HepG2 (cell line): ENCODE results near the gene FIS1. TPM values are rescaled to one million over a fixed set of nuclear protein-coding genes. Genes with fewer than 3 reads are reported as not detected.
A peak's percentile ranks its signal among the peaks of the same experiment; 100 is the strongest.

ENCODE experiments used
- ATF1 ChIP-seq: IDR thresholded peaks from 2 replicates; pipeline ENCODE4 v1.6.1; 2016; ENCODE audit warnings: mild to moderate bottlenecking, control low read depth
- HDAC1 ChIP-seq: sonication (generic); formaldehyde crosslinking; IDR thresholded peaks from 2 replicates; pipeline ENCODE4 v1.5.1; 2020; ENCODE audit warnings: mild to moderate bottlenecking, missing genetic modification reagents
- ISL2 ChIP-seq: sonication (generic); formaldehyde crosslinking; IDR thresholded peaks from 2 replicates; pipeline ENCODE4 v1.5.0; 2020; ENCODE audit warnings: missing genetic modification reagents
- JUND ChIP-seq: sonication (generic); formaldehyde crosslinking; IDR thresholded peaks from 2 replicates; pipeline ENCODE4 v1.8.0; 2022; ENCODE audit warnings: mild to moderate bottlenecking, missing genetic modification reagents
- POLR2G ChIP-seq: fragments of 200-400 bp; formaldehyde crosslinking; IDR thresholded peaks from 2 replicates; pipeline ENCODE4 v1.6.1; 2018; ENCODE audit warnings: mild to moderate bottlenecking, low read depth, low read length, moderate library complexity
- RAD21 ChIP-seq: fragments of 450-650 bp; formaldehyde crosslinking; IDR thresholded peaks from 2 replicates; pipeline ENCODE4 v1.5.0; 2020; ENCODE audit warnings: mild to moderate bottlenecking
- RBM39 ChIP-seq: fragments of 200-400 bp; formaldehyde crosslinking; IDR thresholded peaks from one replicate; pipeline ENCODE4 v1.6.1; 2018; ENCODE audit warnings: antibody characterized with exemption, mild to moderate bottlenecking, low read depth, low read length; ENCODE audit not compliant: poor library complexity, severe bottlenecking
- SATB2 ChIP-seq: sonication (generic); formaldehyde crosslinking; IDR thresholded peaks from 2 replicates; pipeline ENCODE4 v1.5.0; 2020; ENCODE audit warnings: missing genetic modification reagents
- SSRP1 ChIP-seq: IDR thresholded peaks from 2 replicates; pipeline ENCODE4 v1.6.1; 2016; ENCODE audit warnings: control low read depth
- YEATS2 ChIP-seq: sonication (generic); formaldehyde crosslinking; IDR thresholded peaks from 2 replicates; pipeline ENCODE4 v1.4.0; 2020; ENCODE audit warnings: missing genetic modification reagents, borderline replicate concordance
- ZC3H4 ChIP-seq: sonication (generic); formaldehyde crosslinking; IDR thresholded peaks from 2 replicates; pipeline ENCODE4 v1.4.0; 2020; ENCODE audit warnings: missing genetic modification reagents, borderline replicate concordance
- ZFAT ChIP-seq: sonication (generic); formaldehyde crosslinking; conservative IDR thresholded peaks from 2 replicates; pipeline ENCODE4 v1.8.1; 2023; ENCODE audit warnings: missing genetic modification reagents, inconsistent platforms
- ZFP90 ChIP-seq: sonication (generic); formaldehyde crosslinking; IDR thresholded peaks from 2 replicates; pipeline ENCODE4 v1.8.0; 2022; ENCODE audit warnings: missing genetic modification reagents, mild to moderate bottlenecking, inconsistent platforms, borderline replicate concordance
- ZKSCAN5 ChIP-seq: sonication (generic); formaldehyde crosslinking; IDR thresholded peaks from 2 replicates; pipeline ENCODE4 v1.5.1; 2020; ENCODE audit warnings: mild to moderate bottlenecking, missing genetic modification reagents
- ZNF331 ChIP-seq: sonication (generic); formaldehyde crosslinking; IDR thresholded peaks from 2 replicates; pipeline ENCODE4 v1.4.0; 2020; ENCODE audit warnings: missing genetic modification reagents
- ZNF446 ChIP-seq: sonication (generic); formaldehyde crosslinking; IDR thresholded peaks from 2 replicates; pipeline ENCODE4 v1.5.0; 2020; ENCODE audit warnings: mild to moderate bottlenecking, missing genetic modification reagents
- ZNF746 ChIP-seq: sonication (generic); formaldehyde crosslinking; IDR thresholded peaks from 2 replicates; pipeline ENCODE4 v1.8.0; 2022; ENCODE audit warnings: mild to moderate bottlenecking, missing genetic modification reagents
- polyA plus RNA-seq, 8 experiments: library from polyadenylated mRNA; depleted of rRNA in 3 of 8; stranded (reverse) in 7 of 8; unstranded in 1 of 8; fragments of >200 nt; fragmentation: Illumina TruSeq in 4 of 8; extraction: Trizol in 4 of 8; gene quantifications; 2 replicates each; pipeline versions ENCODE4 v1.2.1 to v1.2.3, GENCODE V29; 2011 to 2016; ENCODE audit warnings: low read depth in 4 of 8, missing spikeins in 1 of 8, mixed read lengths in 1 of 8; ENCODE audit not compliant: insufficient read depth in 1 of 8
- total RNA-seq, 5 experiments: library from RNA; depleted of rRNA; stranded (reverse); fragments of >200 nt; fragmentation: Illumina TruSeq; extraction: Trizol; gene quantifications; 2 replicates each; pipeline ENCODE4 v1.2.3, GENCODE V29; 2016; ENCODE audit warnings: low read depth in 1 of 5
- TF ChIP-seq, protein P1 (sequence below): sonication (generic); formaldehyde crosslinking; IDR thresholded peaks from 2 replicates; pipeline ENCODE4 v1.4.0; 2020; ENCODE audit warnings: missing genetic modification reagents, borderline replicate concordance
- TF ChIP-seq, protein P2 (sequence below): IDR thresholded peaks from 2 replicates; pipeline ENCODE4 v1.6.1; 2016; ENCODE audit warnings: missing genetic modification reagents, missing compliant biosample characterization
- TF ChIP-seq, protein P3 (sequence below), 2 experiments: sonication (generic) in 1 of 2; formaldehyde crosslinking in 1 of 2; IDR thresholded peaks; 2 replicates each; pipeline versions ENCODE4 v1.4.0 to v1.6.1; 2016 to 2020; ENCODE audit warnings: borderline replicate concordance in 1 of 2, low read depth in 1 of 2, mild to moderate bottlenecking in 1 of 2, missing genetic modification reagents in 1 of 2
- TF ChIP-seq, protein P4 (sequence below): IDR thresholded peaks from 2 replicates; pipeline ENCODE4 v1.6.1; 2018; ENCODE audit warnings: missing genetic modification reagents, mild to moderate bottlenecking, missing compliant biosample characterization

The FIS1 gene
- total and polyA plus RNA-seq, 2 of the 13 experiments (the other 11 are each of a cell fraction or from before 2014, with no cell fraction given), result 97.5 to 101 TPM

DNA sequence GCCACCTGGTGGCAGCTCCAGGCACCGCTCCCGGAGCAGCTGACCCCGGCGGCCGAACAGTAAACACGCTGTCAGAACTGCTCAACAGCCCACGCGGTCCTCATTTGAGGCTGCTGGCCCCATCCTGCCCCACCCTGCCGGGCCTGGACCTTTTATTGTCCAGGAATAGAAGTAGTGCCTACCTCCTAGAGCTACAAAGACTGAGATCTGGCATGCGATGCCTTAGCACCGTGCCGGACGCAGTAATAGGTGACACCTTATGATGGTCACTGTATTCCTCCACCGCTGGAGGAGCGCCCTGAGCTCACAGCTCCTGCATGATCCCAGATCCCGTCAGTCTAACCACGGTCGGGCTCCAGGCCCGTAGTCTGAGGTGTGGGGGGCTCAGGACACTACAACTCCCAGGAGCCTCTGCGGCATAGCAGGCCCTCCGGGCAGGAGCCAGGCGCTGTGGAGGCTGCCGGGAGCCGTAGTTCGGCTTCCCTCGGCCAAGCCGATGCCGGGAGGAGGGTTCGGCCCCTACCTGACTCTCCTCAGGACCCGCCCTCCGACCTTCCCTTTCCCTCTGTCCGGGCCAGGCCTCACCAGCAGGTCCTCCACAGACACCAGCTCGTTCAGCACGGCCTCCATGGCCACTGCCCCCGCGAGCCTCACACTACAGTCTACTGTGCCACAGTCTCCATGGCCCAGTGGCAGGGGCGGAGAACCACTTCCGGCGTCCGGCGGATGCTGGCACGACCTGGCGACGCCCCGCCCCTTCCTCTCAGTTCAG lies at the start of gene FIS1 (continued):
- 0 out of 2 replicates have a peak, but pooled peaks have one; percentile 45 for TF ChIP-seq ZNF746 (CRISPR knock-in tag)
- peak; percentile 95 for TF ChIP-seq POLR2G
- peak; percentile 82; the same call in 1 of the 2 replicates for TF ChIP-seq YEATS2
- peak; percentile 86; the same call in 1 of the 2 replicates for TF ChIP-seq ZNF446 (CRISPR knock-in tag)
- peak; percentile 28; the same call in 1 of the 2 replicates for TF ChIP-seq ZC3H4 (CRISPR knock-in tag)
- TF ChIP-seq, protein P1, sequence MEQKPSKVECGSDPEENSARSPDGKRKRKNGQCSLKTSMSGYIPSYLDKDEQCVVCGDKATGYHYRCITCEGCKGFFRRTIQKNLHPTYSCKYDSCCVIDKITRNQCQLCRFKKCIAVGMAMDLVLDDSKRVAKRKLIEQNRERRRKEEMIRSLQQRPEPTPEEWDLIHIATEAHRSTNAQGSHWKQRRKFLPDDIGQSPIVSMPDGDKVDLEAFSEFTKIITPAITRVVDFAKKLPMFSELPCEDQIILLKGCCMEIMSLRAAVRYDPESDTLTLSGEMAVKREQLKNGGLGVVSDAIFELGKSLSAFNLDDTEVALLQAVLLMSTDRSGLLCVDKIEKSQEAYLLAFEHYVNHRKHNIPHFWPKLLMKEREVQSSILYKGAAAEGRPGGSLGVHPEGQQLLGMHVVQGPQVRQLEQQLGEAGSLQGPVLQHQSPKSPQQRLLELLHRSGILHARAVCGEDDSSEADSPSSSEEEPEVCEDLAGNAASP (CRISPR knock-in tag), result 0 out of 2 replicates have a peak, but pooled peaks have one; percentile 9
- TF ChIP-seq ATF1, result no peak
- TF ChIP-seq ZFP90 (CRISPR knock-in tag), result peak; percentile 61; the same call in 1 of the 2 replicates
- TF ChIP-seq HDAC1, result peak; percentile 75
- peak; percentile 93 for TF ChIP-seq RAD21 (CRISPR knock-in tag)
- no peak for TF ChIP-seq SSRP1
- no peak for TF ChIP-seq JUND (CRISPR knock-in tag)
- peak; percentile 62 for TF ChIP-seq ISL2 (CRISPR knock-in tag)
- TF ChIP-seq, protein P2, sequence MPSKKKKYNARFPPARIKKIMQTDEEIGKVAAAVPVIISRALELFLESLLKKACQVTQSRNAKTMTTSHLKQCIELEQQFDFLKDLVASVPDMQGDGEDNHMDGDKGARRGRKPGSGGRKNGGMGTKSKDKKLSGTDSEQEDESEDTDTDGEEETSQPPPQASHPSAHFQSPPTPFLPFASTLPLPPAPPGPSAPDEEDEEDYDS (CRISPR knock-in tag), result peak; percentile 60
- TF ChIP-seq SATB2 (CRISPR knock-in tag), result no peak; the same call in 1 of the 2 replicates
- no peak for TF ChIP-seq ZKSCAN5 (CRISPR knock-in tag)
- TF ChIP-seq RBM39, result peak; percentile 89
- 0 out of 2 replicates have a peak, but pooled peaks have one; percentile 60 for TF ChIP-seq ZFAT (CRISPR knock-in tag)
- TF ChIP-seq, protein P3, sequence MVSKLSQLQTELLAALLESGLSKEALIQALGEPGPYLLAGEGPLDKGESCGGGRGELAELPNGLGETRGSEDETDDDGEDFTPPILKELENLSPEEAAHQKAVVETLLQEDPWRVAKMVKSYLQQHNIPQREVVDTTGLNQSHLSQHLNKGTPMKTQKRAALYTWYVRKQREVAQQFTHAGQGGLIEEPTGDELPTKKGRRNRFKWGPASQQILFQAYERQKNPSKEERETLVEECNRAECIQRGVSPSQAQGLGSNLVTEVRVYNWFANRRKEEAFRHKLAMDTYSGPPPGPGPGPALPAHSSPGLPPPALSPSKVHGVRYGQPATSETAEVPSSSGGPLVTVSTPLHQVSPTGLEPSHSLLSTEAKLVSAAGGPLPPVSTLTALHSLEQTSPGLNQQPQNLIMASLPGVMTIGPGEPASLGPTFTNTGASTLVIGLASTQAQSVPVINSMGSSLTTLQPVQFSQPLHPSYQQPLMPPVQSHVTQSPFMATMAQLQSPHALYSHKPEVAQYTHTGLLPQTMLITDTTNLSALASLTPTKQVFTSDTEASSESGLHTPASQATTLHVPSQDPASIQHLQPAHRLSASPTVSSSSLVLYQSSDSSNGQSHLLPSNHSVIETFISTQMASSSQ (IDR thresholded peaks at IDR 0.05; ENCODE audit: low read depth), result no peak
- TF ChIP-seq, protein P3 (CRISPR knock-in tag; IDR thresholded peaks at IDR 0.05; ENCODE audit: borderline replicate concordance), result no peak
- TF ChIP-seq, protein P4, sequence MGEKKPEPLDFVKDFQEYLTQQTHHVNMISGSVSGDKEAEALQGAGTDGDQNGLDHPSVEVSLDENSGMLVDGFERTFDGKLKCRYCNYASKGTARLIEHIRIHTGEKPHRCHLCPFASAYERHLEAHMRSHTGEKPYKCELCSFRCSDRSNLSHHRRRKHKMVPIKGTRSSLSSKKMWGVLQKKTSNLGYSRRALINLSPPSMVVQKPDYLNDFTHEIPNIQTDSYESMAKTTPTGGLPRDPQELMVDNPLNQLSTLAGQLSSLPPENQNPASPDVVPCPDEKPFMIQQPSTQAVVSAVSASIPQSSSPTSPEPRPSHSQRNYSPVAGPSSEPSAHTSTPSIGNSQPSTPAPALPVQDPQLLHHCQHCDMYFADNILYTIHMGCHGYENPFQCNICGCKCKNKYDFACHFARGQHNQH (CRISPR knock-in tag), result peak; percentile 45
- no peak for TF ChIP-seq ZNF331
